Limb (tissue), 2 donors: ENCODE results near the gene SLC25A45.

Experiments
- DNase-seq, 2 donors: peaks; one replicate each; pipeline ENCODE4 v3.0.0-alpha.2; 2016; ENCODE audit errors: extremely low spot score in 2 of 2

Gene SLC25A45, protein sequence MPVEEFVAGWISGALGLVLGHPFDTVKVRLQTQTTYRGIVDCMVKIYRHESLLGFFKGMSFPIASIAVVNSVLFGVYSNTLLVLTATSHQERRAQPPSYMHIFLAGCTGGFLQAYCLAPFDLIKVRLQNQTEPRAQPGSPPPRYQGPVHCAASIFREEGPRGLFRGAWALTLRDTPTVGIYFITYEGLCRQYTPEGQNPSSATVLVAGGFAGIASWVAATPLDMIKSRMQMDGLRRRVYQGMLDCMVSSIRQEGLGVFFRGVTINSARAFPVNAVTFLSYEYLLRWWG

DNA sequence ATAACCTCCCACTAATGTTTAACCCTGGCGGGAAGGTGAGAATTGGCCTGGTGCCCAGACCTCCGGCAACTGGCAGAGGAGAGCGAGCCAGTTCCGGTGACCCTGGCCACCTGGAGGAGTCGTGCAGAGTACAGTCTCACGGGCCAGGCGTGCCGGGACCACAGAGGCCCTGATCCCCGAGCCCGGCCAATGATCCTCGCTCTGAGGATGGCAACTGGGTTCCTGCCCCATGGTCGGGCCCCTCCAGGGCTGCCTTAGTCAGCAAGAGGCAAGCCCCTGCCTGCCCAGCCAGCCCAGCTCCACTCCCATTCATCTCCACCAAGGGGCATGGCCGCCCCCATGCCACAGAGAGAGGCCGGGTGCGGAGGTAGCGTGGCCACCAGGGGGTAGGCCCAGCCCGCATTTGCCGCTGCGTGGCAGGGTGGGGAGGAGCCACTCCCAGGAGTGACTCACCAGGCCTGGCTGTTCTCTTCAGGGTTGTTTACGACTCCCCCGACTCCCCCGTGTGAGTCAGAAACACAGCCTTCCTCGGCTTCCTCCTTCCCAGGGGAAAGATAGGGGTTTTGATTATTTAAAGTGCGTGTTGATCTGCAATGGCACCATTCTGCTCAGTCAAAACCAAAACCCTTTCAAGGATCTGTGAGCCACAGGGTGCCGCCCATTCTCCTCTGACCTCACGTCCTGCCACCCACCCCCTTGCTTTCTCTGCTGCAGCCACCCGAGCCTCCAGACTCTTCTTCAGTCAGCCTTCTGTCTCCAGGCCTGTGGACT lies at the start of gene SLC25A45:
Gene SLC25A45, minus strand, starts transcription at position 614 of the 771 bp plus-strand sequence. CDS start 695 bp downstream, outside the sequence.
- DNase-seq = peak; percentile 69 to 84

DNA sequence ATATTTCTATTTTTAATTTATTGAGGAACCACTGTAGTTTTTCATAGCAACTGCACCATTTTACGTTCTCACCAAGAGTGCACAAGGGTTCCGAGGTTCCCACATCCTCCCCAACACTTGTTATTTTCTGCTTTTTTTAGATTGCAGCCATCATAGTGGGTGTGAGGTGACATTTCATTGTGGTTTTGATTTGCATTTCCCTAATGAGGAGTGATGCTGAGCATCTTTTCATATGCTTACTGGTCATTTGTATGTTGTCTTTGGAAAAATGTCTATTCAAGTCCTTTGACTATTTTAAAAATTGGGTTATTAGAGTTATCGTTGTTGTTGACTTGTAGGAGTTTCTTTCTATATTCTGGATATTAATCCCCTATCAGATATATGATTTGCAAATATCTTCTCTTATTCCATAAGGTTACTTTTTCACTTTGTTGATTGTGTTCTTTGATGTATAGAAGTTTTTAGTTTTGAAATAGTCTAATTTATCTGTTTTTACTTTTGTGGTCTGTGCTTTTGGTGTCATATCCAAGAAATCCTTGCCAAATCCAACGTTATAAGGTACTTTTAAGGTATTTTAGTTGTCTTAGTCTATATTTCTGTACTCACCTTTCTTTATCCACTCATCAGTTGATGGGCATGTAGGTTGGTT lies 49.1 kb upstream of the SLC25A45 start:
- no peak for DNase-seq

GRCh38 chr11:65430406-65431217 lies 48.2 kb upstream of the SLC25A45 start:
- no peak for DNase-seq

DNA sequence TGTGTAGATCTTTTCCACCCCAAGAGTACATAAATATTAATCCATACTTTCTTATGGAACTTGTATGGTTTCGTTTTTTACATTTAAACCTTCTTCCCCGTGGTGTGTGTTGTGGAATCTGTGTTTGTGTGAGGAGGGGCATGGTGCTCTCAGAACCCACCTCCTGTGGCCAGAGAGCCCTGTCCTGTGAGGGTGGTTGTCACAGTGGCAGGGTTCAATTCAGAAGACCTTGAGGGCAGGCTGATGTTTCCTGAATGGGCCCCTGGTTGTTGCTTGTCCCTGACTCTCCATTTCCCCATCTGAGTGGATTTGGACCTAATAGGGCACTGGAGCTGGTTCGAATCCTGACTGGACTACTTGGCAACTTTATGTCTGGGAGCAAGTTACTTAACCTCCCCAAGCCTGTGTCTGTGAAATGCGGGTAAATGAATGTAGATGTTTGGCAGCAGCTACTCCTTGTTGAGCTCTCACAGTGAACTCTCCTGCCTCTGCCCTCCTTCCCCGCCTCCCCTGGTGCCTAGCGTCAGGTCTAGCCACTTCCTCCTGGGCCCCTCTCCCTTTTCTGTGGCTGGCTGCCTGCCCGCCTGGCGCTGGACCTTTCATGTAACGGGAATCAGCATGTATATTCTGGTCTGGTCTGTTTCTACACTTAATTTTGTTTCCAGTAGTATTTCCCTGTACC lies 47.4 kb upstream of the SLC25A45 start:
- peak in 1 of 2 donors; percentile 78 for DNase-seq

GRCh38 chr11:65429068-65429681 lies 46.7 kb upstream of the SLC25A45 start:
- no peak for DNase-seq

DNA sequence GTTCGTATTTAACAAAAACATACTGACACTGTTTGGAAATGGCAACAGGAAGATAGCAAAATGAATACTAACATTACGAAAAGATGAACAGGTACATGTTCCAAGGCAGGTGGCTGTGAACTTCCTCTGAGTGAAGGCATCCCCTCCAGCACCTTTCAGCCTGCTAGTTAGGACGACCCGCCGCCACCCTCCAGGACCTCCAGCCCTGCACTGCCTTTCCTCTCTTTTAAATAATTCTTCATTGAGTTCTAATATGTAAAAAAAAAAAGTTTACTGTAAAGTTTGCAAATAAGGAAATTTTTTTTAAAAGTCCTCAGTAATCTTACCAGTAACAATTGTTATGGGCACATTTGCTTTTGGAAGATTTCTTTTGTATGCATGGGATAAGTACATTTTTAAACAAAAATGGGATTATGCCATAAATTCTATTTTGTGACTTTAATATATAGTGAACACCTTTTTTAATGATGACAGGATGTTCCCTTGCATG lies 46.2 kb upstream of the SLC25A45 start:
- DNase-seq = no peak

- no peak for DNase-seq
These were observed 45.5 kb upstream of the SLC25A45 start for GRCh38 chr11:65427691-65428577.

- no peak for DNase-seq
These were observed 44.6 kb upstream of the SLC25A45 start for GRCh38 chr11:65426839-65427690.

- no peak for DNase-seq
These were observed 43.8 kb upstream of the SLC25A45 start for GRCh38 chr11:65425971-65426838.

GRCh38 chr11:65425105-65425970 lies 42.9 kb upstream of the SLC25A45 start:
- DNase-seq = peak in 1 of 2 donors; percentile 39

- DNase-seq = peak in 1 of 2 donors; percentile 62
These were observed 42.0 kb upstream of the SLC25A45 start for GRCh38 chr11:65424205-65425104.

DNA sequence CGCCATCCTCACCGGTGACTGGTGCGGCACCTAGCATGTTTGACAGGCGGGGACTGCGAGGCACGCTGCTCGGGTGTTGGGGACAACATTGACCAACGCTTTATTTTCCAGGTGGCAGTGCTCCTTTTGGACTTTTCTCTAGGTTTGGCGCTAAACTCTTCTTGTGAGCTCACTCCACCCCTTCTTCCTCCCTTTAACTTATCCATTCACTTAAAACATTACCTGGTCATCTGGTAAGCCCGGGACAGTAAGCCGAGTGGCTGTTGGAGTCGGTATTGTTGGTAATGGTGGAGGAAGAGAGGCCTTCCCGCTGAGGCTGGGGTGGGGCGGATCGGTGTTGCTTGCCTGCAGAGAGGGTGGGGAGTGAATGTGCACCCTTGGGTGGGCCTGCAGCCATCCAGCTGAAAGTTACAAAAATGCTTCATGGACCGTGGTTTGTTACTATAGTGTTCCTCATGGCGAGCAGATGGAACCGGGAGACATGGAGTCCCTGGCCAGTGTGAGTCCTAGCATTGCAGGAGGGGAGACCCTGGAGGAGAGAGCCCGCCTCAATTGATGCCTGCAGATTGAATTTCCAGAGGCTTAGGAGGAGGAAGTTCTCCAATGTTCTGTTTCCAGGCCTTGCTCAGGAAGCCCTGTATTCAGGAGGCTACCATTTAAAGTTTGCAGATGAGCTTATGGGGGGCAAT lies 41.2 kb upstream of the SLC25A45 start:
- DNase-seq = peak in 1 of 2 donors; percentile 31

DNA sequence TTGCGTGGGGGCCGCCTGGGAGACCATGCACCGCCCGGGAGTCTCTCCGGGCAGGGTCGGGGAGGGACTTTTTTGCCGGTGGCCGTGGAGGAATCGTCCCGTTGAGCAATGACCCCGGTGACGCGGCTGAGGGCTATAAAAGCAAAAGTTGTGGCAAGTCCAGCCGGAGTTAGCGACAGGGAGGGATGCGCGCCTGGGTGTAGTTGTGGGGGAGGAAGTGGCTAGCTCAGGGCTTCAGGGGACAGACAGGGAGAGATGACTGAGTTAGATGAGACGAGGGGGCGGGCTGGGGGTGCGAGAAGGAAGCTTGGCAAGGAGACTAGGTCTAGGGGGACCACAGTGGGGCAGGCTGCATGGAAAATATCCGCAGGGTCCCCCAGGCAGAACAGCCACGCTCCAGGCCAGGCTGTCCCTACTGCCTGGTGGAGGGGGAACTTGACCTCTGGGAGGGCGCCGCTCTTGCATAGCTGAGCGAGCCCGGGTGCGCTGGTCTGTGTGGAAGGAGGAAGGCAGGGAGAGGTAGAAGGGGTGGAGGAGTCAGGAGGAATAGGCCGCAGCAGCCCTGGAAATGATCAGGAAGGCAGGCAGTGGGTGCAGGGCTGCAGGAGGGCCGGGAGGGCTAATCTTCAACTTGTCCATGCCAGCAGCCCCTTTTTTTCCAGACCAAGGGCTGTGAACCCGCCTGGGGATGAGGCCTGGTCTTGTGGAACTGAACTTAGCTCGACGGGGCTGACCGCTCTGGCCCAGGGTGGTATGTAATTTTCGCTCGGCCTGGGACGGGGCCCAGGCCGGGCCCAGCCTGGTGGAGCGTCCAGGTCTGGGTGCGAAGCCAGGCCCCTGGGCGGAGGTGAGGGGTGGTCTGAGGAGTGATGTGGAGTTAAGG lies 40.4 kb upstream of the SLC25A45 start, which contains the start of gene NEAT1:
Gene NEAT1, plus strand, starts transcription at position 166 of the 883 bp plus-strand sequence.
- DNase-seq = peak; percentile 79 to 91
